Measurements from ENCODE around the gene NEK11.

Gene NEK11

DNA sequence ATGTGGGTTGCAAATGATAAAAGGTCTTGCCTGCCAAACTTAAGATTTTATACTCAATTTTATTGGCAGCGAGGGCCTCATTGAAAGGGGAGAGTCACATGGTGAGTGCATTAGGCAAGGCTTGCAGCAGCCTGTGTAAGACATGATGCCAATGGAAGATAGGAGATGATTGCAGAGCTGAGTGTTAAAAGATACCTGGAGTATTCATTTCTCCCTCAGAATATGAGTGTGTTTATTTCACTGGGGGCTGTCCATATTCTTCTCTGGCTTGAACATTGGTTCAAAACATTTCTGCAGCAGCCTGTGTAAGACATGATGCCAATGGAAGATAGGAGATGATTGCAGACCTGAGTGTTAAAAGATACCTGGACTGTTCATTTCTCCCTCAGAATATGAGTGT lies 189.7 kb downstream of the NEK11 start:
- DNase-seq (ENCODE audit: extremely low spot score, insufficient read length, low read depth): no peak
- no peak for FAIRE-seq

- DNase-seq (ENCODE audit: extremely low spot score, insufficient read length, low read depth): no peak
- FAIRE-seq: no peak
Observed at GRCh38 chr3:131216801-131217200, 190.1 kb downstream of the NEK11 start.

DNA sequence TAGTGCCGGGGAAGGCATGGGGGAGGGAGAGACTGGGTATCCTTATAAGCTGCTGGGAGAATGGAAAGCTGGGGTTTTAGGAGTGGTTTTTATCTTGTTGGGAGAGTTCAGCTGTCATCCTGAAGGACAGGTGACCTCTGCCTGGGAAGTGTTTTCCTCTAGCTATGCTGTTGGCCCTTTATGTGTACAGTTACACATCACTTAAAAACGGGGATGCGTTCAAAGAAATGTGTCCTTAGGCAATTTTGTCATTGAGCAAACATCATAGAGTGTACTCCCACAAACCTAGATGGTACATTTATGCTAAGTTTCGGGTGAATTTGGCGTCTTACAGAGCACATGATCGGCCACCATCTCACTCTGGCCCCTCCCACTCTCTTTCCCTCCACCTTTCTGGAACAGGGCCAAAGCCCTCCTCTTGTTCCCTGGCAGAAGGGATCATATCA lies 190.6 kb downstream of the NEK11 start:
- no peak for DNase-seq (ENCODE audit: extremely low spot score, insufficient read length, low read depth)
- FAIRE-seq: no peak

DNA sequence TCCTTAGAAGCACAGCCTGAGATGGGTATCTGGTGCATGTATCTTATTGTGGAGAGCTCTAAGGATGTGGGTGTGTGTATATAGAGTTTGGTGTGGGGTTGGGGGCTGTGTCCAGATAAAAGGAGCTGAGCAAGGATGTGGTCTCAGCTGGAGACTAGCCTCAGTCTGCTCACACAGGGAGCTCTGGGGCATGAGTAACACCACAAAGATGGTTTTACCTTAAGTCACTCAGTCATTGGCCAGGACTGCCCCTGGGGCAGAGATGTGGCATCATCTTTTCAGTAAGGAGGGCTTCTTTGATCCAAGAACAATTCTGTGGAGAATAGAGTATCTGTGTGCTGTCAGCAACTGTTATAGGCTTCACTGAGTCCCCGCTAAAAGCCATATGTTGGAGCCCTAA lies 191.5 kb downstream of the NEK11 start:
- DNase-seq (ENCODE audit: extremely low spot score, insufficient read length, low read depth) (no peak), FAIRE-seq (no peak)

DNA sequence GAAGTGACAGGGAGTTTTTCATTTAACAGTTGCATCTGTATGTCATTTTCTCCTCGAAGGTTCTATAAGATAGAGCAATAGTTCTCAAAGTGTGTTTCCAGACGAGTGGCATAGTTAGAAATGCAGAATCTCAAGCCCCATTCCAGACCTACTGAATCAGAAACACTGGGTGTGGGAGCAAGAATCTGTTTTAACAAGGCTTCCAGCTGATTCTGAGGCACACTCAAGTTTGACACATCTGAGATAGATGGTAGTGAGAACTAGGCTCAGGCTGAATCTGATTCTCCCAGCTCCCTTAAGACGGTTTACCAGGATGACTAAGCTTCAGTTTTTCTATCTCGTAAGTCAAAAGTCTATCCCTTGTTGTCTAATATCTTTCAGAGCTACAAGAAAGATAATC lies 195.1 kb downstream of the NEK11 start:
- DNase-seq (ENCODE audit: extremely low spot score, insufficient read length, low read depth) (no peak), FAIRE-seq (no peak)

DNA sequence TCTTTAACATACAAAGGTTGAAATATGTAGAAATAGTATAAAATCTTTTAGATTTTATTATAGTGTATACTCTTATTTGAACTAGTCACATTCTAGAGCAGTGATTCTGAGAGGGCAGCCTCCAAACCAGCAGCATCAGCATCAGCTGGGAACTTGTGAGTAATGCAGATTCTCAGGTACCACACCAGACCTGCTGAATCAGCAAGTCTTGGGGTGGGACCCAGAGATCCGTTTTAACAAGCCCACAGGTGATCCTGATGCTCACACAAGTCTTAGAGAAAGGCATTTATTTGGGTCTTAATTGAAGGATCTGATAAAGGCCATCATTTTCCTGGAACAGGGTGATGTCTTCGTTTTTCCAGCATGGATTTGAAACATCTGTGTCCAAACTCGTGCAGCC lies 195.9 kb downstream of the NEK11 start:
- DNase-seq (ENCODE audit: extremely low spot score, insufficient read length, low read depth) (no peak), FAIRE-seq (no peak)

DNA sequence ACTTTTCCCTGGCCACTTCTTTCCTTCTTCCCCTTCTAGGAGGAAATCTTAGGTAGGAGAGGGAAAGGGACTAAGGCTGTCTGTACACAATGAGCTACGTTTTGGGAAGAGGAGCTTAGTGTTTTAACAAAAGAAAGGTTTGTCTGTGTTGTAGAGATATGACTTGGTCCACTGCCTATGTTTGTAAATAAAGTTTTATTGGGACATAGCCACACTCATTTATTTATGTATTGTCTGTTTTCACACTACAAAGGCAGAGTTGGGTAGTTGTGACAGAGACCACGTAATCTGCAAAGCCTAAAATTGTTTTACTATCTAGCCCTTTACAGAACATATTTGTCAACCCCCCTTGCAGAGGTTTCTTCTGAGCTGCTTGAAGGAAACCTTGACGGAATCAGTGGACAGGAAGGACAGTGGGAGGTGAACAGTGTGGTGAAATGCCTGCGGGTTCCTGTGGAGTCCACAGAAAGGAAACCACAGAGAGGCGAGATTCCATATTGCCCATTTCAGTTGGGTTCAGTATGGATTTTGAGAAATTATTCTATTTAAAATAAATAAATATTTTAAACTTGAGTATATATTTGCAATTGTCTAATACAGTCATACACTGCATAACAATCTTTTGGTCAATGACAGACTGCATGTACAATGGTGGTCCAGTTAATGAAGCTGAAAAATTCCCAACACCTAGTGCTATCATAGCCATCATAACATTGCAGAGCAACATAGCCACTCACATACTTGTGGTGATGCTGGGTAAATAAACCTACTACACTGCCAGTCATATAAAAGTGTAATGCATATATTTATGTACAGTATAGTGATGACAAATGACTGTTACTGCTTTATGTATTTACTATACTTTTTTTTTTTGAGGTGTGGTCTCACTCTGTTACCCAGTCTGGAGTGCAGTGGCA lies 197.0 kb downstream of the NEK11 start:
- no peak for DNase-seq (ENCODE audit: extremely low spot score, insufficient read length, low read depth)
- FAIRE-seq: no peak

DNA sequence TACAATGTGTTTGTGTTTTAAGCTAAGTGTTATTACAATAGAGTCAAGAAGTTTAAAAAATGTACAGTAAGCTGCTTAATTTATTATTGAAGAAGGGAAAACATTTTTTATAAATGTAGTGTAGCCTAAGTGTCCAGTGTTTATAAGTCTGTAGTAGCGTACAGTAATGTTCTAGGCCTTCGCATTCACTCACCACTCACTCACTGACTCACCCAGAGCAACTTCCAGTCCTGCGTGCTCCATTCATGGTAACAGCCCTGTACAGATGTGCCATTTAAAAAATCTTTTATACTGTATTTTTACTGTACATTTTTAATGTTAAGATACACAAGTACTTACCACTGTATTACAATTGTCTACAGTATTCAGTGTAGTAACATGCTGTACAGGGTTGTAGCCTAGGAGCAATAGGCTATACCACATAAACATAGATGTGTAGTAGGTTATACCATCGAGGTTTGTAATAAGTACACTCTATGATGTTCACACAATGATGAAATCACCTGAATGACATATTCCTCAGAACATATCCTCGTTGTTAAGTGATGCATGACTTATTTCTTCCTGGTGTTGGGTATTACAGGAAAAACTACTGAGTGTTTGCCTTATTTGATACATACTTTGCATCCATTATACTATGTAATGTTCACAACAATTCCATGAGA lies 198.3 kb downstream of the NEK11 start:
- FAIRE-seq (no peak), DNase-seq (ENCODE audit: extremely low spot score, insufficient read length, low read depth) (no peak)

GRCh38 chr3:131228522-131228921 lies 201.8 kb downstream of the NEK11 start:
- FAIRE-seq (no peak), DNase-seq (ENCODE audit: extremely low spot score, insufficient read length, low read depth) (no peak)

DNA sequence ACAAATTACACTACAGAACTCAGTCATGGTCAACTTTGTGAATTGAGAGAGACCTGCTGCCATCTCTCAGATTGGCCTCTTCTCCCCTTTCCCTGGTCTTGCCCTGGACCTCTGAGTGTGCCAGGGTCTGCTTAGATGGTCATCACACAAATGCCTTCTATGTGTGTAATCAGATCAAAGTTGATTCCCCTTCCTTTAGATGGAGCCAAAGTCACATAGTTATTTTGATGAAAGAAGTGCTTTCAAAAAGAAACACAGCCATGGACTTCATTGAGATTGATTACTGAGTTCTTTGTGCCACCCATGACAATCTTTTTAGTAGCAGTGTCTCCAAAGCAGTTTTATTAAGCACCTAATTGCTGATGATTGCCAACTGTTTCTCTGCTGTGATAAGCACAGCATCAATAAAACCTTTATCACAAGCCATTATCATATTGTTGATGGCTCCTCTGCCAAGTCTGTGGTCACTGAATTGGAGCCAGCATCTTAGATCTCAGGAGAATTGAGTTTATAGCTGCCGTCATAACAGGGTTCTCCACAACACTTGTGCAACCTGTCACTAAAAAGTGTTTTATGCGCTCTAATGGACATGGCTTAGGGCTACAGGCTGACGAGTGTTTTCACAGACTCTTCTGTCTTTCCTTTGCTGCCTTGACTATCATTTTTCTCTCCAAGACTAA lies 205.2 kb downstream of the NEK11 start:
- FAIRE-seq (no peak), DNase-seq (ENCODE audit: extremely low spot score, insufficient read length, low read depth) (no peak)

GRCh38 chr3:131232711-131233267 lies 206.1 kb downstream of the NEK11 start:
- DNase-seq (ENCODE audit: extremely low spot score, insufficient read length, low read depth) (no peak), FAIRE-seq (no peak)

DNA sequence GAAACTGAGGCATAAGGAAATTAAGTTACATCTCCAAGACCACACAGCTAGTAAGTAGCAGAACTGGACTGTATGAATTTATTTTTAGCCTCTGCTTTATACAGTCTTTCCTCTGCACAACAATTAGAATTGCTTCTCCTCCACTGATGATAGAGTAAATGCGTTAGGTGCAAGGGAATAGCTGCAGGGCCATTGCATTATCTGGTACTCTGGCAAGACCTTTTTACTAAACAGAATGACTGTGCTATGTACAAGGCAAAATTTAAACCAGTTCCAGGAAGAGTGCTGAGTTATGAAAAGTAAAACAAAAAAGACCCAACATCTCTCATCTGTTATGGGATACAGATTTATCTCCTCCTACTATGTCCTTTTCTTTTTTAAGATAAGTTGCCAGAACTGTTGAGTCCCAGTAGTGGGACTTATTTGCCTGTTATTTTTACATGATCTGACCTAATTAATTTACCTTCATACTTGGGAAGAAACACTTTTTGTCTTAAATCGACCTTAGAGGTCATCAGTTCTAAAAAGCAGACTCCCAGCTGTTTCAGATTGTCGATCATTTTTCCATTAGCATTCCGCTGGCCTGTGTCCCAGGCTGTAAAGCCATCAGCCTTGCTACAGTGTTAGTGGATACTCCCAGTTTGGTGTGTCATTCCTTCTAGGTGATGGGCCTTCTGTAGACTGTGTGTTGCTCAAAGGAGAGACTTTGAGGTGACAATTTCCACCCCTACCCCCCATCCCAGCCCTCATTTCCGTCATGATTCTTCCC lies 207.4 kb downstream of the NEK11 start:
- DNase-seq (ENCODE audit: extremely low spot score, insufficient read length, low read depth) (no peak), FAIRE-seq (no peak)

DNA sequence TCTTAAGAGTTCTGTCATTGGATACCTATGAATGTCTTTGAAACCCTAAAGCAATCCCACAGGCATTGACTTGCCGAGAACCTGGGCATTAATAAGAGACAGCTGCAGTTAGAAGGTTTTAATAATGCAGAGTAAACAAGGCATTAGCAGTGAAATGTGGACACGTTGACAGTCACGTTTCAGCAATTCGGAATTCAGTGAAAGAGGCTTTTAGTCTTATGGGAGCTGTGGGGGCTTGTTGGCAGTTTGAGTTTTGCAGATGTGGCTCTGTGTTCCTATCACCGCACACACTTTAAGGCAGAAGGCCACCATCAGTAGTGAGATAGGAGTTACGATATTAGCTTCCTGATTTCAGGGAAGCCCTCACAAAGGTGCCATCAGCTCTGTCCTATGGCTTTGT lies 209.7 kb downstream of the NEK11 start:
- FAIRE-seq: no peak
- DNase-seq (ENCODE audit: extremely low spot score, insufficient read length, low read depth): no peak

DNA sequence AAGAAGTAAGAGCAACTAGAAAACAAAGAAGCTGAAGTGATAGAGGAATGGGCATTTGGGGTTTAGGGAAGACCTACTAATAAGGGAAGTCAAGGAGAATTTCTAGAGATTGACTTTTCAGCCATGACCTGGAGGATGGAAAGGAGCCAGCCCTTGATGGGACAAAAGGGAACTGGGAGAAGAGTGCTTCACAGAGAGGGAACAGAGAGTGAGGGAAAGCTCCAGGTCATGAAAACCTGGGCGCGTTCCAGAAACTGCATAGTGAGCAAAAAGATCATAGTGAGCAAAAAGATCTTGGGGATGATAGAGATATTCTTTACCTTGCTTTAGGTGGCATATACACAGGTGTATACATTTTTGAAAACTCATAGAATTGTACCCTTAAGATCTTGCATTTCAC lies 211.8 kb downstream of the NEK11 start:
- DNase-seq (ENCODE audit: extremely low spot score, insufficient read length, low read depth): no peak
- FAIRE-seq: no peak

DNA sequence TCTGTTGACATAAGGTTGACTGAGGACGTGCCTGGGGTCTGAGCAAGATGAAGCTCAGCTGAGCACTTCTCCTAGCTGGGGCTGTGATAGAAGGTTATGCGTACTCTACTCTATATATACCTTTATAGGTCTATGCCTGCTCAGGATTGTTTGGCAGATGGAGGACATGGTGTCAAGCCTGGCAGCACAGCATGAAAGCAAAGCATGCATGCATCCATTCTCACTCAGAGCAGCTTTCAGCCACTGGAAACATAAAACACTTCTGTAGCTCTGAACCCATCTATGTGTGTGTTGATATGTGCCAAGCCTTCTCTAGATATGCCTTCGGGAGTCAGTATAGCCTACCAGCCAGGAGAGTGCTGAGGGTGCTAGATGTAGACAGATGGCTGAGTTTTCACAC lies 212.6 kb downstream of the NEK11 start:
- no peak for FAIRE-seq
- DNase-seq (ENCODE audit: extremely low spot score, insufficient read length, low read depth): no peak

GRCh38 chr3:131242201-131242600 lies 215.5 kb downstream of the NEK11 start:
- DNase-seq (ENCODE audit: extremely low spot score, insufficient read length, low read depth) (no peak), FAIRE-seq (no peak)

DNA sequence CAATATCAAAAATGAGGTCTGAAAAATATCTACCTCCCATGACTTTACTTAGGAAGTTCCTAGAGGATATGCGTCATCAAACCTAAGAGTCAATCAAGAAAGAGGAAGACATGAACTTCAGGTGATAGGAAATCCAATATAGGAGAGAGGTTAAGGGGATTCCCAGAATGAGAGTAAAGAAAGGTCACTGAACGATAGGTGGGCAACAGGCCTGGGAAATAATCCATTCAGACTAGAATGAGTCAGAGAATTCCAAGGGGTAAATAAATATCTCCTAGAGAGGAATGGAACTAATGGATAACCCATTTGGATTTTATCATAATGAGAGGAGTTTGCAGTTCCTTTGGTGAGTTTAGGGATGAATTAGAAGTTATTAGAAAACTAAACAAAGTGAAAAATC lies 223.8 kb downstream of the NEK11 start:
- DNase-seq (ENCODE audit: extremely low spot score, insufficient read length, low read depth): no peak
- no peak for FAIRE-seq

DNA sequence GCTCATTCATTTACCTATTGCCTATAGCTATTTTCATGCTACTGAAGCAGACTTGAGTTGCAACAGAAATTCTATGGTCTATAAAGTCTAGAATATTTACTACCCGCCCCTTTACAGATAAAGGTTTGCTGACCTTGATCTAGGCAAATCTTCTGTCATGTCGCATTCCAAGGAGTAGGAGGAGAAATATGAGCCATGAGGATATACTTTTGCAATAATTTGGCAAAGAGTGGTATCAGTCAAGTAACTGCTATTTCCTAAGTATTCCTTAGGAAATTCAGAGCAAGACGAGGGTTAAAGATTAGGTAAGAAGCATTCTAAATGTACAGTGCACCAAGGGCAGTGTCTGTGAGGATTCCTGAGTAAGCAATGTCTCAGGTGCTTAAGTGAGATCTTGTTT lies 233.8 kb downstream of the NEK11 start:
- no peak for DNase-seq (ENCODE audit: extremely low spot score, insufficient read length, low read depth)
- no peak for FAIRE-seq

DNA sequence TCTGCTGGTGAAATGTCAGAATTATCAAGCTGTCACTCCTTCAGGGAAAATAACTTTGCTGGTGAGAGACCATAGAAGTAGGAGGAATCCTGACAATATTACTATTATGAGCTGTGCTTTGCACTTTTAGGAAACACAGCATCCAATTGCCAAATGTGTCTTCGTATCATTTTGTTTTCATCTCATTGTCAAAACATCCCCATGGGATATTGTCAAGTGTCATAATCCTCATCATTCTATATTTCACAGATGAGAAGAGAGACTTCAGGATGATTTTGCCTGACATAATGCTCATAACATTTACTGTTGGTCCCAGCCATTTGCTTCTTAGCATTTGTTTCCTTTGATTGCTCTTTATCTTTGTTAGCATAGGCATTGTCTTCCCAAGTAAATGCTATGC lies 234.4 kb downstream of the NEK11 start:
- no peak for FAIRE-seq

DNA sequence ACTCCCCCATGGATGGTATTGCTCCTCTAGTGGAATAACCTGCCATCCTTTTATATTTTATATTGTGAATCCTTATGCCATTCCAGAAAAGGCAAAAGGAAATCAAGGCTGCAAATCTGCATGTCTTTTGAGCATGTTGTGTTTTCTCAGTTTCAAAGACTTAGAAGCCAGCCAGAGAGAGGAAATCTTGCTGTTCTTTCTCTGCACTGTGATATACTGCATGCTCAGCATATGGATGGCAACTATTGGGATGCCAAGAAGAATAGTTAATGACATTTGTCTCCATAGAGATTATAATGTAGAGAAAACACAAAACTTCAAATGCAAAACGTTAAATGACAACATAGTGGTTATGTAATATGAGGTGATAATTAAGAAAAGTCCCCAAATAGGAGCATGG lies 248.9 kb downstream of the NEK11 start:
- no peak for FAIRE-seq
- DNase-seq (ENCODE audit: extremely low spot score, insufficient read length, low read depth): no peak

More for the DNA sequence above, 234.4 kb downstream of the NEK11 start:
- DNase-seq (ENCODE audit: extremely low spot score, insufficient read length, low read depth): no peak

All from GM18507 (cell line).